Endothelial cell of umbilical vein (primary cell): ENCODE measurements around the gene PARN. TPM values are rescaled to one million over a fixed set of nuclear protein-coding genes. Genes with fewer than 3 reads are reported as not detected.

Source experiments
- BruUV-seq: library from RNA; stranded (reverse); fragments of 400-500 nt; replicated peaks from 2 replicates; lab custom pipeline; 2021; lab: Mats Ljungman, UMichigan
- CTCF ChIA-PET: fragments of 300-600, 350-600 bp; sonication (Branson Sonifier 250); formaldehyde crosslinking; loops from one replicate; lab custom pipeline; 2021; ENCODE audit warnings: antibody characterized with exemption, inconsistent platforms; lab: Charles Lee
- POLR2A ChIA-PET: fragments of 300-600, 350-600 bp; sonication (Branson Sonifier 250); formaldehyde crosslinking; loops from one replicate; lab custom pipeline; 2021; ENCODE audit warnings: antibody characterized with exemption, inconsistent platforms; lab: Charles Lee
- DNase-seq: peaks from one replicate; pipeline ENCODE4 v3.0.0-alpha.2; 2011; ENCODE audit warnings: low read depth, low spot score
- FAIRE-seq: peaks from 2 replicates; lab custom pipeline; 2011; peaks lifted over from hg19 to GRCh38; lab: Jason Lieb, UNC
- H2AFZ ChIP-seq: 2 replicates; pipeline ENCODE4 v1.6.0; 2012; ENCODE audit warnings: low read depth, low read length, control low read depth, inconsistent platforms
- H3K27ac ChIP-seq: 2 replicates; pipeline ENCODE4 v1.5.1; 2011; ENCODE audit warnings: low read depth, mild to moderate bottlenecking, control low read depth, low read length, moderate library complexity; ENCODE audit not compliant: insufficient read depth
- H3K27me3 ChIP-seq, 2 experiments: 2 replicates each; pipeline versions ENCODE4 v1.6.0 to v1.6.1; 2011; ENCODE audit warnings: low read length in 2 of 2, mixed read lengths in 1 of 2; ENCODE audit not compliant: control insufficient read depth in 2 of 2, insufficient read depth in 2 of 2
- H3K36me3 ChIP-seq, 2 experiments: 2 replicates in 1 of 2; 3 replicates in 1 of 2; pipeline ENCODE4 v1.5.1; 2011; ENCODE audit warnings: low read length in 2 of 2, mild to moderate bottlenecking in 1 of 2, moderate library complexity in 1 of 2; ENCODE audit not compliant: control insufficient read depth in 2 of 2, insufficient read depth in 2 of 2; ENCODE audit errors: extremely low read depth in 1 of 2
- H3K4me1 ChIP-seq: 3 replicates; pipeline ENCODE4 v1.5.1; 2011; ENCODE audit warnings: mild to moderate bottlenecking, low read length; ENCODE audit not compliant: control insufficient read depth, insufficient read depth; ENCODE audit errors: extremely low read depth
- H3K4me2 ChIP-seq: 2 replicates; pipeline ENCODE4 v1.6.1; 2011; ENCODE audit warnings: low read length, control low read depth, mixed read lengths; ENCODE audit not compliant: insufficient read depth
- H3K4me3 ChIP-seq, 3 experiments: fragments of 200-600 bp in 1 of 3; sonication (generic), shearing (Covaris generic) in 1 of 3; replicated peaks in 1 of 3; 2 replicates each; pipeline ENCODE4 v1.5.1; 2011 to 2016; ENCODE audit warnings: control low read depth in 3 of 3, low read length in 3 of 3, mild to moderate bottlenecking in 2 of 3, inconsistent platforms in 1 of 3, low read depth in 1 of 3, moderate library complexity in 1 of 3; ENCODE audit not compliant: insufficient read depth in 1 of 3
- H3K79me2 ChIP-seq: 2 replicates; pipeline ENCODE4 v1.6.0; 2012; ENCODE audit warnings: low read length, inconsistent platforms; ENCODE audit not compliant: control insufficient read depth, insufficient read depth
- H3K9ac ChIP-seq: replicated peaks from 2 replicates; pipeline ENCODE3; 2011; ENCODE audit warnings: low read length, control low read depth; ENCODE audit not compliant: insufficient read depth; ENCODE audit errors: extremely low read depth
- H3K9me1 ChIP-seq: replicated peaks from 3 replicates; pipeline ENCODE4 v1.6.0; 2011; ENCODE audit warnings: mild to moderate bottlenecking, low read length; ENCODE audit not compliant: control insufficient read depth, insufficient read depth; ENCODE audit errors: extremely low read depth
- H3K9me3 ChIP-seq: replicated peaks from 2 replicates; pipeline ENCODE4 v1.5.1; 2012; ENCODE audit warnings: low read length, inconsistent platforms; ENCODE audit not compliant: control insufficient read depth, insufficient read depth
- H4K20me1 ChIP-seq: replicated peaks from 2 replicates; pipeline ENCODE3; 2011; ENCODE audit warnings: mild to moderate bottlenecking, low read length; ENCODE audit not compliant: control insufficient read depth, insufficient read depth; ENCODE audit errors: extremely low read depth
- EZH2 ChIP-seq: IDR thresholded peaks from 2 replicates; pipeline ENCODE4 v1.6.1; 2012; ENCODE audit warnings: borderline replicate concordance, low read depth, mild to moderate bottlenecking, moderate library complexity, low read length, inconsistent platforms; ENCODE audit not compliant: severe bottlenecking
- FOS ChIP-seq: IDR thresholded peaks from 2 replicates; pipeline ENCODE4 v1.6.1; 2011; ENCODE audit warnings: mild to moderate bottlenecking, low read length, moderate library complexity, borderline replicate concordance; ENCODE audit not compliant: insufficient read depth
- GATA2 ChIP-seq: IDR thresholded peaks from 2 replicates; pipeline ENCODE4 v1.7.0; 2011; ENCODE audit warnings: low read depth, mild to moderate bottlenecking, moderate library complexity, mixed read lengths, low read length; ENCODE audit not compliant: insufficient read length, insufficient read depth
- JUN ChIP-seq: IDR thresholded peaks from 2 replicates; pipeline ENCODE4 v1.6.1; 2011; ENCODE audit warnings: borderline replicate concordance, low read depth; ENCODE audit not compliant: insufficient read length, insufficient read depth
- MYC ChIP-seq: IDR thresholded peaks from one replicate; pipeline ENCODE4 v1.6.1; 2011; ENCODE audit warnings: mild to moderate bottlenecking, low read depth, low read length
- POLR2A ChIP-seq: IDR thresholded peaks from 2 replicates; pipeline ENCODE4 v1.6.1; 2012; ENCODE audit warnings: low read depth, mild to moderate bottlenecking, control low read depth, low read length
- POLR2AphosphoS5 ChIP-seq: IDR thresholded peaks from 2 replicates; pipeline ENCODE4 v1.6.1; 2012; ENCODE audit warnings: low read depth, mild to moderate bottlenecking, control low read depth, low read length, moderate library complexity; ENCODE audit not compliant: insufficient read depth
- dilution Hi-C: fragments of 300-500 bp; cut with MboI; formaldehyde crosslinking; loops from one replicate; pipeline ENCODE4 v1.15.0; 2019; ENCODE audit warnings: low sequenced_read_pairs; ENCODE audit not compliant: extremely low pct_ligation_motif_present
- intact Hi-C: fragments of 100-400 bp; cut with micrococcal nuclease; formaldehyde crosslinking; loops from one replicate; pipeline ENCODE4 v1.10.0; 2022
- polyA plus RNA-seq, 4 experiments: library from polyadenylated mRNA; depleted of rRNA in 3 of 4; stranded (reverse) in 3 of 4; unstranded in 1 of 4; fragments of >200 nt; gene quantifications; 2 replicates each; pipeline versions ENCODE4 v1.2.1 to v1.2.3, GENCODE V29; 2011 to 2012; ENCODE audit warnings: missing spikeins in 1 of 4
- total RNA-seq: library from RNA; stranded (reverse); gene quantifications from 2 replicates; pipeline ENCODE4 v1.2.3, GENCODE V29; 2021
- TF ChIP-seq, protein P1 (sequence below): IDR thresholded peaks from 2 replicates; pipeline ENCODE4 v1.6.1; 2011; ENCODE audit not compliant: insufficient read depth, insufficient read length
- TF ChIP-seq, protein P2 (sequence below), 2 donors: IDR thresholded peaks; 1 replicate in 1 of 2; 2 replicates in 1 of 2; pipeline ENCODE4 v1.5.1; 2011; ENCODE audit warnings: low read length in 2 of 2, mild to moderate bottlenecking in 2 of 2, moderate library complexity in 2 of 2, control low read depth in 1 of 2, inconsistent platforms in 1 of 2, low read depth in 1 of 2; ENCODE audit not compliant: insufficient read depth in 1 of 2; ENCODE audit errors: extremely low read depth in 1 of 2

PARN gene
- total and polyA plus RNA-seq, 2 donors (not counting 3 experiments of a cell fraction or from before 2014, with no cell fraction given): 16.9 to 24.6 TPM

DNA sequence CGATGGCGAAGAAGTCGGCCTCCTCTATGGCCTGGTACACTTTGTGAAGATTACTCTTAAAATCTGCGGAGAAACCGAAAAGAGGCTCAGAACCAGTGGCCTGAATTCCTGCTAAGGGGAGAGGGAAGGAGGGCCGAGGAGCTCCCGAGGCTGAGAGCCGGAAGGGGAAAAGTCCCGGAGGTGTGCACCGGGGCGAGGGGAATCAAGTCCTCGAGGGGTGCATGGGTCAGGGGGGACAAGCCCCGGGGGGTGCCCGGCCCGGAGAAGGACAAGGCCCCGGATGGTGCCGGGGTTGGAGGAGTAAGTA is 495 bp downstream of the PARN start:
- no peaks in the 10 kb centered on the region for H3K27me3 ChIP-seq
- peak overlapping the region; percentile 90 for H3K9ac ChIP-seq
- peaks cover 32% of the 10 kb centered on the region for H3K79me2 ChIP-seq
- POLR2A ChIA-PET: no interaction called here
- H3K36me3 ChIP-seq: peaks cover 0 to 4% of the 10 kb centered on the region in 2 experiments
- peaks cover 5% of the 10 kb centered on the region for H4K20me1 ChIP-seq
- peak overlapping the region; percentile 96 for H3K4me2 ChIP-seq
- peak overlapping the region; percentile 78 for H3K27ac ChIP-seq
- BruUV-seq: TSS peak; percentile 15
- H2AFZ ChIP-seq: peak overlapping the region; percentile 7
- DNase-seq: peak; percentile 25
- CTCF ChIA-PET: interaction anchor here (0.6 to 1.2 kb wide), 3 partner anchors 9 to 710 kb away, joined by 3 to 5 read pairs (median 5); partner anchors contain the start of gene ERCC4
- no peaks in the 10 kb centered on the region for H3K9me1 ChIP-seq
- H3K9me3 ChIP-seq: no peaks in the 10 kb centered on the region
- no peak for FAIRE-seq
- intact Hi-C loops (no loop called here), dilution Hi-C loops (no loop called here)
- H3K4me1 ChIP-seq: peaks cover 26% of the 10 kb centered on the region
- H3K4me3 ChIP-seq: peak overlapping the region; percentile 76 to 78 (median 78)
- TF ChIP-seq, protein P1, sequence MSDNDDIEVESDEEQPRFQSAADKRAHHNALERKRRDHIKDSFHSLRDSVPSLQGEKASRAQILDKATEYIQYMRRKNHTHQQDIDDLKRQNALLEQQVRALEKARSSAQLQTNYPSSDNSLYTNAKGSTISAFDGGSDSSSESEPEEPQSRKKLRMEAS: no peak
- TF ChIP-seq EZH2: no peak
- no peak for TF ChIP-seq POLR2AphosphoS5
- TF ChIP-seq POLR2A: no peak

DNA sequence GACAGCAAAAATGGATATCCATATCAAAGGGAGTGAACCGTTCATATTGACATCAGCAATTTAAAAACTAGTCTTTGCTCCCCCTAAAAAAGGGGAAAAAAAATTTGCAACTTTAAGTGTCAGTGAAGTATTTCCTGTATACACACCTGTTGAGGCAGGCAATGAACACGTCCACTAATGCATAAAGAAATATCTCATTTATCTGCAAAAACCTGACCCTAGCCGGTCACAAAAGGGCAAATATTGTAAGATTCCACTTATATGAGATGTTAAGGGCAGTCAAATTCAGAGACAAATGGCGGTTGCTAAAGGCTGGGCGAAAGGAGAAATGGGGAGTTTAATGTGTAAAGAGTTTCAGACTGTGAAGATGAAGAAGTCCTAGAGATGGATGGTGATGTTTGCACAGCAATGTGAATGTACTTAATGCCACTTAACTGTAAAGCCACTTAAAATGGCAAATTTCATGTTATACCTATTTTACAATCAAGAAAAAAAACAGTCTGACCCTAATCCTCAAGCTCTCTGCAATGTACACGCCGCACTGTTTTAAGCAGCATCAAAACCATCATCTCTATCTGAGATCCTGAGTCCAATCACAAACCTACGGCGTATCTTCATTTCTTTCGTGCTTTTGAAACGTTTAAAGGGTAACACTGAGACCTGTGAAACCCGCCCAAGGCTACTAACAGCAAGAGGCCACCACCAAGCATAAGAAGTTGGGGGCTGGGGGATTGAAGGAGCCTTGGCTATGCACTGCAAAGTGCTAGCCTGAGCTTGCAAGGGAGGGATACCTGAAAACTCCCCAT is 1.1 kb downstream of the PARN start:
- H4K20me1 ChIP-seq: no peaks in the 10 kb centered on the region
- no TSS peak for BruUV-seq
- peaks cover 26% of the 10 kb centered on the region for H3K79me2 ChIP-seq
- H2AFZ ChIP-seq: peak overlapping the region; percentile 7
- no peaks in the 10 kb centered on the region for H3K9me3 ChIP-seq
- FAIRE-seq (no peak), DNase-seq (no peak)
- intact Hi-C loops (no loop called here), dilution Hi-C loops (no loop called here)
- peaks cover 0 to 4% of the 10 kb centered on the region in 2 experiments for H3K36me3 ChIP-seq
- peaks cover 21% of the 10 kb centered on the region for H3K4me1 ChIP-seq
- ChIA-PET CTCF (interaction anchor here (1.2 kb wide), 1 partner anchor 8 kb away, joined by 5 read pairs; no protein-coding TSS in a partner anchor), POLR2A (no interaction called here)
- H3K4me3 ChIP-seq: peak overlapping the region; percentile 76 to 78 (median 78)
- peak overlapping the region; percentile 96 for H3K4me2 ChIP-seq
- H3K27ac ChIP-seq: peak overlapping the region; percentile 78
- H3K9me1 ChIP-seq: no peaks in the 10 kb centered on the region
- H3K9ac ChIP-seq: peak overlapping the region; percentile 90
- TF ChIP-seq POLR2A (no peak), MYC (no peak), GATA2 (no peak), FOS (no peak), POLR2AphosphoS5 (no peak), JUN (no peak), EZH2 (no peak)
- TF ChIP-seq, protein P1: no peak
- TF ChIP-seq, protein P2, sequence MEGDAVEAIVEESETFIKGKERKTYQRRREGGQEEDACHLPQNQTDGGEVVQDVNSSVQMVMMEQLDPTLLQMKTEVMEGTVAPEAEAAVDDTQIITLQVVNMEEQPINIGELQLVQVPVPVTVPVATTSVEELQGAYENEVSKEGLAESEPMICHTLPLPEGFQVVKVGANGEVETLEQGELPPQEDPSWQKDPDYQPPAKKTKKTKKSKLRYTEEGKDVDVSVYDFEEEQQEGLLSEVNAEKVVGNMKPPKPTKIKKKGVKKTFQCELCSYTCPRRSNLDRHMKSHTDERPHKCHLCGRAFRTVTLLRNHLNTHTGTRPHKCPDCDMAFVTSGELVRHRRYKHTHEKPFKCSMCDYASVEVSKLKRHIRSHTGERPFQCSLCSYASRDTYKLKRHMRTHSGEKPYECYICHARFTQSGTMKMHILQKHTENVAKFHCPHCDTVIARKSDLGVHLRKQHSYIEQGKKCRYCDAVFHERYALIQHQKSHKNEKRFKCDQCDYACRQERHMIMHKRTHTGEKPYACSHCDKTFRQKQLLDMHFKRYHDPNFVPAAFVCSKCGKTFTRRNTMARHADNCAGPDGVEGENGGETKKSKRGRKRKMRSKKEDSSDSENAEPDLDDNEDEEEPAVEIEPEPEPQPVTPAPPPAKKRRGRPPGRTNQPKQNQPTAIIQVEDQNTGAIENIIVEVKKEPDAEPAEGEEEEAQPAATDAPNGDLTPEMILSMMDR (IDR thresholded peaks at IDR 0.05; ENCODE audit: extremely low read depth in 1 of 2, insufficient read depth in 1 of 2, low read depth in 1 of 2, low read length in 2 of 2): no peak
- no peaks in the 10 kb centered on the region for H3K27me3 ChIP-seq
